Gastrocnemius medialis (tissue), 4 donors: Measurements from ENCODE around the gene LMAN1.

Experiments
- POLR2A ChIP-seq, 2 donors: fragments of 450-650 bp; IDR thresholded peaks; one replicate each; pipeline ENCODE4 v1.6.1; 2017; ENCODE audit warnings: antibody characterized with exemption in 2 of 2, mild to moderate bottlenecking in 2 of 2, moderate library complexity in 2 of 2
- TF ChIP-seq, protein P1 (sequence below), 5 experiments: fragments of 450-650 bp in 3 of 5; fragments of 200-600 bp in 2 of 5; sonication (generic) in 2 of 5; IDR thresholded peaks in 4 of 5; conservative IDR thresholded peaks in 1 of 5; 1 replicate in 4 of 5; 2 replicates in 1 of 5; pipeline ENCODE4 v1.5.1; 2016 to 2019; ENCODE audit warnings: antibody characterized with exemption in 5 of 5, mild to moderate bottlenecking in 3 of 5, moderate library complexity in 3 of 5

DNA sequence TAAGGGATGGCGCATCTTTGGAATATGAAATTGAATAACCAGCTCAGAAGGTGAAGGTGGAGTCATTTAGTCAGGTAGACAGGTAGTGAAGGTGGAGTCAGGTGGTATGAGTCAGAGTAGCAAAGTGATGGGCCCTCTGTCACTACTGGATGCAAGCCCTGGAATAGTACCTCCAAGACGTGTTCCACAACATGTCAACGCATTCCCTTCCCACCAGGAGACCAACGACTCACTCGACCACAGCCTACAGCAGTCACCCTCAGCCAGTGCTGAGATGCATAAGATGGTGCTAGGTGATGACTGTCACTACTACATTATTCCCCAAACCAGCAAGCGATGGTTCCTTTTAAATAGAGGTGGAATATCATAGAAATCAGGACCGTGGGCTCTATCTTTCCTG lies 47.4 kb downstream of the LMAN1 start:
- TF ChIP-seq, protein P1, sequence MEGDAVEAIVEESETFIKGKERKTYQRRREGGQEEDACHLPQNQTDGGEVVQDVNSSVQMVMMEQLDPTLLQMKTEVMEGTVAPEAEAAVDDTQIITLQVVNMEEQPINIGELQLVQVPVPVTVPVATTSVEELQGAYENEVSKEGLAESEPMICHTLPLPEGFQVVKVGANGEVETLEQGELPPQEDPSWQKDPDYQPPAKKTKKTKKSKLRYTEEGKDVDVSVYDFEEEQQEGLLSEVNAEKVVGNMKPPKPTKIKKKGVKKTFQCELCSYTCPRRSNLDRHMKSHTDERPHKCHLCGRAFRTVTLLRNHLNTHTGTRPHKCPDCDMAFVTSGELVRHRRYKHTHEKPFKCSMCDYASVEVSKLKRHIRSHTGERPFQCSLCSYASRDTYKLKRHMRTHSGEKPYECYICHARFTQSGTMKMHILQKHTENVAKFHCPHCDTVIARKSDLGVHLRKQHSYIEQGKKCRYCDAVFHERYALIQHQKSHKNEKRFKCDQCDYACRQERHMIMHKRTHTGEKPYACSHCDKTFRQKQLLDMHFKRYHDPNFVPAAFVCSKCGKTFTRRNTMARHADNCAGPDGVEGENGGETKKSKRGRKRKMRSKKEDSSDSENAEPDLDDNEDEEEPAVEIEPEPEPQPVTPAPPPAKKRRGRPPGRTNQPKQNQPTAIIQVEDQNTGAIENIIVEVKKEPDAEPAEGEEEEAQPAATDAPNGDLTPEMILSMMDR (IDR thresholded peaks at IDR 0.05 in 4 of 5, conservative IDR thresholded peaks at IDR 0.05 in 1 of 5): no peak
- TF ChIP-seq POLR2A (IDR thresholded peaks at IDR 0.05): no peak
